H1 (cell line): Measurements from ENCODE around the gene IGLON5. TPM values are rescaled to one million over a fixed set of nuclear protein-coding genes. Genes with fewer than 3 reads are reported as not detected.

Experiments
- ATF3 ChIP-seq: IDR thresholded peaks from 2 replicates; pipeline ENCODE4 v1.6.1; 2011; ENCODE audit warnings: low read depth, mild to moderate bottlenecking, low read length; ENCODE audit not compliant: insufficient read depth
- CHD1 ChIP-seq: IDR thresholded peaks from 2 replicates; pipeline ENCODE4 v1.6.1; 2012; ENCODE audit warnings: low read depth, low read length, improper control_type of control experiment
- CTBP2 ChIP-seq: IDR thresholded peaks from 2 replicates; pipeline ENCODE4 v1.7.0; 2011; ENCODE audit warnings: borderline replicate concordance, mild to moderate bottlenecking, moderate library complexity, mixed read lengths, low read length; ENCODE audit not compliant: insufficient read depth, insufficient read length
- SAP30 ChIP-seq: fragments of 300-600 bp; sonication (generic); IDR thresholded peaks from 2 replicates; pipeline ENCODE4 v1.7.1; 2012; ENCODE audit warnings: low read length, moderate library complexity, mild to moderate bottlenecking, inconsistent platforms; ENCODE audit not compliant: insufficient read depth, insufficient replicate concordance
- polyA plus RNA-seq, 7 experiments: library from polyadenylated mRNA; depleted of rRNA in 3 of 7; stranded (reverse) in 5 of 7; unstranded in 2 of 7; fragments of >200 nt in 5 of 7; fragments of 200-250 nt in 2 of 7; gene quantifications; 1 replicate in 5 of 7; 2 replicates in 1 of 7; 4 replicates in 1 of 7; pipeline versions ENCODE4 v1.2.1 to v1.2.3, GENCODE V29; 2011 to 2013; ENCODE audit warnings: missing spikeins in 2 of 7, mixed read lengths in 2 of 7
- total RNA-seq: library from RNA; stranded (reverse); fragmentation: NEBNext Ultra II Directional; extraction: Animal tissue kit (Norgen Biotek cat#: 25700); gene quantifications from 2 replicates; pipeline ENCODE4 v1.2.1, GENCODE V29; 2021

IGLON5 gene
- total and polyA plus RNA-seq, 2 of the 8 experiments (the other 6 are each of a cell fraction or from before 2014, with no cell fraction given) = 31.8 to 34.6 TPM

- TF ChIP-seq CTBP2 (no peak), ATF3 (no peak), SAP30 (no peak), CHD1 (no peak)
- TF ChIP-seq, all 59 proteins: peak for 0
These were observed 18.0 kb downstream of the IGLON5 start (continued) for GRCh38 chr19:51329411-51329810.
